Trophoblast cell (in vitro differentiated cells and primary cell): ENCODE measurements around the gene ATP8A2.

Source experiments
- DNase-seq, 2 donors: peaks; one replicate each; pipeline ENCODE4 v3.0.0-alpha.2; 2016
- H2AFZ ChIP-seq: 2 replicates; pipeline ENCODE4 v1.6.1; 2013; ENCODE audit warnings: low read length, moderate library complexity, mild to moderate bottlenecking; ENCODE audit not compliant: insufficient read depth, poor library complexity
- H2AK5ac ChIP-seq: 2 replicates; pipeline ENCODE4 v1.6.1; 2013; ENCODE audit warnings: mild to moderate bottlenecking, low read length
- H2BK120ac ChIP-seq: 2 replicates; pipeline ENCODE4 v1.6.1; 2013; ENCODE audit warnings: low read length, mild to moderate bottlenecking, moderate library complexity; ENCODE audit not compliant: insufficient read depth, poor library complexity
- H2BK12ac ChIP-seq: 2 replicates; pipeline ENCODE4 v1.6.1; 2013; ENCODE audit warnings: mild to moderate bottlenecking, low read length, moderate library complexity
- H2BK5ac ChIP-seq: 2 replicates; pipeline ENCODE4 v1.6.1; 2013; ENCODE audit warnings: low read length, low read depth, moderate library complexity, mild to moderate bottlenecking; ENCODE audit not compliant: poor library complexity
- H3K14ac ChIP-seq: 2 replicates; pipeline ENCODE4 v1.6.1; 2013; ENCODE audit warnings: mild to moderate bottlenecking, low read length
- H3K18ac ChIP-seq: 2 replicates; pipeline ENCODE4 v1.6.1; 2013; ENCODE audit warnings: mild to moderate bottlenecking, low read length
- H3K23ac ChIP-seq: 2 replicates; pipeline ENCODE4 v1.6.1; 2013; ENCODE audit warnings: low read length
- H3K27ac ChIP-seq: 2 replicates; pipeline ENCODE4 v1.5.1; 2013; ENCODE audit warnings: low read depth, mild to moderate bottlenecking, inconsistent platforms, low read length, moderate library complexity
- H3K27me3 ChIP-seq: 2 replicates; pipeline ENCODE4 v1.6.1; 2013; ENCODE audit warnings: inconsistent platforms, mild to moderate bottlenecking, low read length, moderate library complexity; ENCODE audit not compliant: insufficient read depth
- H3K36me3 ChIP-seq, 2 experiments: 1 replicate in 1 of 2; 2 replicates in 1 of 2; pipeline ENCODE4 v1.6.1; 2013; ENCODE audit warnings: low read length in 2 of 2, mild to moderate bottlenecking in 2 of 2, moderate library complexity in 1 of 2; ENCODE audit not compliant: insufficient read depth in 2 of 2, control insufficient read depth in 1 of 2
- H3K4ac ChIP-seq: 2 replicates; pipeline ENCODE4 v1.6.1; 2013; ENCODE audit warnings: low read depth, mild to moderate bottlenecking, low read length, moderate library complexity
- H3K4me1 ChIP-seq, 2 experiments: 1 replicate in 1 of 2; 2 replicates in 1 of 2; pipeline ENCODE4 v1.6.1; 2013; ENCODE audit warnings: low read length in 2 of 2, mild to moderate bottlenecking in 2 of 2, moderate library complexity in 1 of 2; ENCODE audit not compliant: insufficient read depth in 2 of 2, control insufficient read depth in 1 of 2
- H3K4me2 ChIP-seq: 2 replicates; pipeline ENCODE4 v1.6.1; 2013; ENCODE audit warnings: inconsistent platforms, mild to moderate bottlenecking, low read length, moderate library complexity
- H3K4me3 ChIP-seq: 2 replicates; pipeline ENCODE4 v1.5.1; 2013; ENCODE audit warnings: mild to moderate bottlenecking, low read depth, low read length, inconsistent platforms
- H3K79me1 ChIP-seq: one replicate; pipeline ENCODE4 v1.6.1; 2013; ENCODE audit warnings: low read length
- H3K79me2 ChIP-seq: 2 replicates; pipeline ENCODE4 v1.6.1; 2013; ENCODE audit warnings: low read length, mild to moderate bottlenecking; ENCODE audit not compliant: control insufficient read depth, insufficient read depth, poor library complexity
- H3K9ac ChIP-seq: 2 replicates; pipeline ENCODE4 v1.6.1; 2013; ENCODE audit warnings: mild to moderate bottlenecking, low read length
- H3K9me3 ChIP-seq: 2 replicates; pipeline ENCODE4 v1.6.1; 2013; ENCODE audit warnings: low read depth, mild to moderate bottlenecking, control low read depth, inconsistent platforms, low read length; ENCODE audit not compliant: insufficient read depth
- H4K12ac ChIP-seq: 2 replicates; pipeline ENCODE4 v1.6.1; 2013; ENCODE audit warnings: low read depth, mild to moderate bottlenecking, low read length, moderate library complexity
- H4K8ac ChIP-seq: 2 replicates; pipeline ENCODE4 v1.6.1; 2013; ENCODE audit warnings: low read depth, mild to moderate bottlenecking, low read length, moderate library complexity
- H4K91ac ChIP-seq: one replicate; pipeline ENCODE4 v1.6.1; 2013; ENCODE audit warnings: low read depth, mild to moderate bottlenecking, low read length, moderate library complexity
- WGBS: extraction: QIAGEN DNeasy Blood & Tissue Kit; methylation state at CpG from one replicate; pipeline ENCODE4 v1.1.7; 2013; ENCODE audit warnings: missing lambda C conversion rate; ENCODE audit not compliant: insufficient read length, insufficient coverage; ENCODE audit errors: extremely low coverage; 5-methylcytosine and 5-hydroxymethylcytosine counted together

Gene ATP8A2

GRCh38 chr13:25490236-25490635 is 118.5 kb downstream of the ATP8A2 start:
- no peak overlapping the region for H3K4me2 ChIP-seq
- H2BK12ac ChIP-seq, result no peak overlapping the region
- no peak overlapping the region for H3K23ac ChIP-seq
- no peak overlapping the region for H2AK5ac ChIP-seq
- no peak overlapping the region for H4K12ac ChIP-seq
- H3K4me1 ChIP-seq, result no peaks in the 10 kb centered on the region
- H3K27me3 ChIP-seq, result no peaks in the 10 kb centered on the region
- no peak overlapping the region for H4K91ac ChIP-seq
- H3K4ac ChIP-seq, result no peak overlapping the region
- H3K4me3 ChIP-seq, result no peak overlapping the region
- H3K9ac ChIP-seq, result no peak overlapping the region
- H3K36me3 ChIP-seq, result no peaks in the 10 kb centered on the region
- no CpG with 5 or more reads among the region's 9 CpGs for WGBS
- DNase-seq, result no peak
- no peak overlapping the region for H3K27ac ChIP-seq
- H2AFZ ChIP-seq, result no peak overlapping the region
- no peak overlapping the region for H3K14ac ChIP-seq
- H3K9me3 ChIP-seq, result no peaks in the 10 kb centered on the region
- H2BK120ac ChIP-seq, result no peak overlapping the region
- no peak overlapping the region for H2BK5ac ChIP-seq
- no peaks in the 10 kb centered on the region for H3K79me2 ChIP-seq
- no peak overlapping the region for H3K18ac ChIP-seq
- H4K8ac ChIP-seq, result no peak overlapping the region
- no peaks in the 10 kb centered on the region for H3K79me1 ChIP-seq

GRCh38 chr13:25493931-25494640 is 122.3 kb downstream of the ATP8A2 start:
- H2BK120ac ChIP-seq, result no peak overlapping the region
- H2AFZ ChIP-seq, result no peak overlapping the region
- no CpG with 5 or more reads among the region's 10 CpGs for WGBS
- no peaks in the 10 kb centered on the region for H3K9me3 ChIP-seq
- no peaks in the 10 kb centered on the region for H3K79me2 ChIP-seq
- H4K91ac ChIP-seq, result no peak overlapping the region
- no peak overlapping the region for H3K4me3 ChIP-seq
- H3K4ac ChIP-seq, result no peak overlapping the region
- no peak overlapping the region for H3K27ac ChIP-seq
- no peak overlapping the region for H3K23ac ChIP-seq
- no peaks in the 10 kb centered on the region for H3K36me3 ChIP-seq
- no peak overlapping the region for H3K18ac ChIP-seq
- no peak overlapping the region for H3K9ac ChIP-seq
- H3K14ac ChIP-seq, result no peak overlapping the region
- DNase-seq, result no peak
- H3K27me3 ChIP-seq, result no peaks in the 10 kb centered on the region
- no peak overlapping the region for H2AK5ac ChIP-seq
- no peaks in the 10 kb centered on the region for H3K79me1 ChIP-seq
- H4K12ac ChIP-seq, result no peak overlapping the region
- H4K8ac ChIP-seq, result no peak overlapping the region
- H3K4me2 ChIP-seq, result no peak overlapping the region
- no peak overlapping the region for H2BK5ac ChIP-seq
- H2BK12ac ChIP-seq, result no peak overlapping the region
- no peaks in the 10 kb centered on the region for H3K4me1 ChIP-seq

- Histone ChIP-seq H4K12ac (no peak overlapping the region), H3K14ac (no peak overlapping the region), H3K9ac (no peak overlapping the region), H3K79me1 (no peaks in the 10 kb centered on the region), H2AK5ac (no peak overlapping the region), H3K4me2 (no peak overlapping the region), H3K4me1 (no peaks in the 10 kb centered on the region), H3K23ac (no peak overlapping the region), H3K4me3 (no peak overlapping the region), H3K27me3 (no peaks in the 10 kb centered on the region), H3K79me2 (no peaks in the 10 kb centered on the region), H3K9me3 (no peaks in the 10 kb centered on the region), H3K27ac (no peak overlapping the region), H3K4ac (no peak overlapping the region), H2AFZ (no peak overlapping the region), H4K91ac (no peak overlapping the region), H2BK5ac (no peak overlapping the region), H4K8ac (no peak overlapping the region), H3K36me3 (no peaks in the 10 kb centered on the region), H2BK120ac (no peak overlapping the region), H2BK12ac (no peak overlapping the region), H3K18ac (no peak overlapping the region)
- no CpG with 5 or more reads among the region's 9 CpGs for WGBS
- DNase-seq, result no peak
These were observed 123.1 kb downstream of the ATP8A2 start for GRCh38 chr13:25494698-25495411.

GRCh38 chr13:25501231-25501630 is 129.5 kb downstream of the ATP8A2 start:
- no peak overlapping the region for H4K91ac ChIP-seq
- no peaks in the 10 kb centered on the region for H3K4me1 ChIP-seq
- H3K14ac ChIP-seq, result no peak overlapping the region
- no peak overlapping the region for H3K18ac ChIP-seq
- no peak overlapping the region for H3K4ac ChIP-seq
- no peak overlapping the region for H2BK5ac ChIP-seq
- H3K9me3 ChIP-seq, result no peaks in the 10 kb centered on the region
- no peak overlapping the region for H2AFZ ChIP-seq
- H2AK5ac ChIP-seq, result no peak overlapping the region
- H4K8ac ChIP-seq, result no peak overlapping the region
- no peaks in the 10 kb centered on the region for H3K79me1 ChIP-seq
- no peak overlapping the region for H3K23ac ChIP-seq
- no peak overlapping the region for H3K4me2 ChIP-seq
- H3K27me3 ChIP-seq, result no peaks in the 10 kb centered on the region
- no peak overlapping the region for H3K9ac ChIP-seq
- peak in 1 of 2 donors; percentile 59 for DNase-seq
- no peak overlapping the region for H2BK12ac ChIP-seq
- H3K79me2 ChIP-seq, result no peaks in the 10 kb centered on the region
- WGBS, result no CpG with 5 or more reads among the region's 3 CpGs
- no peak overlapping the region for H4K12ac ChIP-seq
- H2BK120ac ChIP-seq, result no peak overlapping the region
- no peak overlapping the region for H3K4me3 ChIP-seq
- no peaks in the 10 kb centered on the region for H3K36me3 ChIP-seq
- no peak overlapping the region for H3K27ac ChIP-seq
